GM06990 (cell line): ENCODE measurements around the gene DPP10.

Source experiments
- DNase-seq: peaks from one replicate; pipeline ENCODE4 v3.0.0-alpha.2; 2011; ENCODE audit not compliant: insufficient read length; ENCODE audit errors: extremely low read depth
- H3K27me3 ChIP-seq: replicated peaks from 2 replicates; pipeline ENCODE4 v1.6.0; 2011; ENCODE audit warnings: low read length; ENCODE audit not compliant: control insufficient read depth, insufficient read depth
- H3K36me3 ChIP-seq: 2 replicates; pipeline ENCODE4 v1.5.1; 2011; ENCODE audit warnings: low read length; ENCODE audit not compliant: control insufficient read depth, insufficient read depth
- H3K4me3 ChIP-seq: replicated peaks from 2 replicates; pipeline ENCODE4 v1.5.1; 2011; ENCODE audit warnings: low read depth, mild to moderate bottlenecking, control low read depth, low read length
- TF ChIP-seq, protein P1 (sequence below): IDR thresholded peaks from 2 replicates; pipeline ENCODE4 v1.5.1; 2011; ENCODE audit warnings: low read length, control low read depth, mild to moderate bottlenecking, inconsistent platforms; ENCODE audit not compliant: insufficient read depth, poor library complexity, severe bottlenecking

DPP10 gene

DNA sequence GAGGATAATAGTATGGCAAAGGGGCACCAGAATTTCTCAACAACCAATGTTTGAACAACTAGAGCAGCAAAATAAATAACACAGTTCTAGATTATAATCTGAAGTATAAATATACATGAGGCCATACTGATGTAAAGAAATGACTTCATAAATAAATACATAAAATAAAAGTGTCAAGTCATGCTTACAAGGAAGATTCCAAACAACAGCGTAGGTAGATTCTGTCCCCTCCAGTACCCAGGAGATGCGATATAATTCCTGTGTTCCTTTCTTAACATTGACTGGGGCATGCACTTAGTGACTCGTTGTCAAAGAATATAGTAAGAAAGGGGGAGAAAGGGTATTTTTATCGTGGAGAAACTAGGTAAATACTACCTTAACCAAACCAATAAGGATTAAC lies 355.1 kb downstream of the DPP10 start:
- DNase-seq: no peak
- Histone ChIP-seq H3K36me3 (no peaks in the 10 kb centered on the region), H3K27me3 (no peaks in the 10 kb centered on the region), H3K4me3 (no peak overlapping the region)
- TF ChIP-seq, protein P1, sequence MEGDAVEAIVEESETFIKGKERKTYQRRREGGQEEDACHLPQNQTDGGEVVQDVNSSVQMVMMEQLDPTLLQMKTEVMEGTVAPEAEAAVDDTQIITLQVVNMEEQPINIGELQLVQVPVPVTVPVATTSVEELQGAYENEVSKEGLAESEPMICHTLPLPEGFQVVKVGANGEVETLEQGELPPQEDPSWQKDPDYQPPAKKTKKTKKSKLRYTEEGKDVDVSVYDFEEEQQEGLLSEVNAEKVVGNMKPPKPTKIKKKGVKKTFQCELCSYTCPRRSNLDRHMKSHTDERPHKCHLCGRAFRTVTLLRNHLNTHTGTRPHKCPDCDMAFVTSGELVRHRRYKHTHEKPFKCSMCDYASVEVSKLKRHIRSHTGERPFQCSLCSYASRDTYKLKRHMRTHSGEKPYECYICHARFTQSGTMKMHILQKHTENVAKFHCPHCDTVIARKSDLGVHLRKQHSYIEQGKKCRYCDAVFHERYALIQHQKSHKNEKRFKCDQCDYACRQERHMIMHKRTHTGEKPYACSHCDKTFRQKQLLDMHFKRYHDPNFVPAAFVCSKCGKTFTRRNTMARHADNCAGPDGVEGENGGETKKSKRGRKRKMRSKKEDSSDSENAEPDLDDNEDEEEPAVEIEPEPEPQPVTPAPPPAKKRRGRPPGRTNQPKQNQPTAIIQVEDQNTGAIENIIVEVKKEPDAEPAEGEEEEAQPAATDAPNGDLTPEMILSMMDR: no peak

DNA sequence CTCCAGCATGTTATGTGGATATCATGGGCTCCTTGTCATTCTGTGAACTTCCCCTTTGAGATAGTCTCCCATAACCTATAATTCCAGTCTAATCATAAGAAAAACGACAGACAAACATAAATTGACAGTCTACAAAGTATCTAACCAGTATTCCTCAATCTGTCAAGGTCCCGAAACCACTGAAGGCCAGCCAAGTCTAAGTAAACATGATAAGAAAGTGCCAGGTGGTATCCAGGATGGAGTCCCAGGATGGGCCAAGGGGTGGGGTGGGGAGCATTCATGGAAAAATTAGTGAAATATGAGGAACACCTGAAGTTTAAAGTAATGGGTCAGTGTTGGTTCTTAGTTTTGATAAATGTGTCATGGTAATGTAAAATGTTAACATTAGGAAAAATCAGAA lies 355.5 kb downstream of the DPP10 start:
- no peak overlapping the region for H3K4me3 ChIP-seq
- DNase-seq: no peak
- no peaks in the 10 kb centered on the region for H3K36me3 ChIP-seq
- no peaks in the 10 kb centered on the region for H3K27me3 ChIP-seq
- TF ChIP-seq, protein P1: no peak

DNA sequence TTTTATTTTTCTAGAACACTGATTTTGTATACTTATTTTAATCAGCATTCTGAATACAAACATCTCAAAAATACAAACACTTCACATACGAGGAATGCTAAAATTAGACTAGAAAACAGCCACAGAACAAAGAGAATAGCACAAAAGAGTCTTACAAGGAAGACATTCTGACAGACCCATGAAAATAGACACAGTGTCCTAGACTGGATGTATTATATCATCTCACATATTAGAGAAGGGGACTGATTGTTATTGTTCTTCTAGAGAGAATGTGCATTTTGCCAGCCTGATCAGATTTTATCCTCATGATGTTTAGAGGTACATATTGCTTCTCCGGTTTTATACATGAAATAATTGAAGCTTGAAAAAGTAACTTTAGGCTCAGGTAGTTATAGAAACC lies 357.9 kb downstream of the DPP10 start:
- no peak for DNase-seq
- no peaks in the 10 kb centered on the region for H3K36me3 ChIP-seq
- no peaks in the 10 kb centered on the region for H3K27me3 ChIP-seq
- H3K4me3 ChIP-seq: no peak overlapping the region
- TF ChIP-seq, protein P1: no peak

DNA sequence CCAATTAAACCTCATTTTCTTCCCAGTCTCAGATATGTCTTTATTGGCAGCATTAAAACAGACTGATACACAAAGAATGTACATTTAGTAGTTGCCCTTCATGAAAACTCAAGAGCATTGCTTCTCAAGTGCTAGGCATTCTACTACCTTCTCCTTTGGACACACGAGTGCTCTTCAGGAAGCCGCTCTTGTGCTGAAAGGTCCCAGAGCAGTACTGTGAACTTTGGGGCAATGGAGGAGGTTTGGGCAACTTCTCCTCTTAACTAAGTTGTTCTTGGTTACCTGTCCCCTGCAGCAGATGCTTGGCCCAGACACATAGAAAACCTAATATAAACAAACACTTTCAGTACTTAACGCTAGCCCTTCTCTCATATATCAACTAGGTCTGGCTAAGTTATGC lies 362.8 kb downstream of the DPP10 start:
- DNase-seq: no peak
- TF ChIP-seq, protein P1: no peak
- Histone ChIP-seq H3K27me3 (no peaks in the 10 kb centered on the region), H3K4me3 (no peak overlapping the region), H3K36me3 (no peaks in the 10 kb centered on the region)

DNA sequence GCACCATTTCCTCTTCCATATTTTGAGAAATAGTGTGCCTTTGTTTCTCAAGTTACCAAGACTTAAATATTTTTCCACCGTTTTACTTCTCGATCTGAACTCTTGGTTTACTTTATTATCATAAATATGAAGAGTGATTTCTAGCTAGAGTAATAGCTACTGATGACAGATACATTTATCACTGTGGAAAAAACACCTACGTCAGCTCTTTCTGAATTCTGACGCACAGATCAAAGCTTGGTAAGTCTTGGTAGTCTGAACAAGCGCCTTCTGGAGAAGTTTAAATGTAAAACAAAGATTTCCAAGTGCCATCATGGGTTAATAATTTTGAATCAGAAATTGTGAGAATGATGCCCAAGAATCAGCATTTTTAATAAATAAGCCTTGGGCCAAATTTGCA lies 367.7 kb downstream of the DPP10 start:
- TF ChIP-seq, protein P1: no peak
- H3K36me3 ChIP-seq: no peaks in the 10 kb centered on the region
- H3K4me3 ChIP-seq: no peak overlapping the region
- H3K27me3 ChIP-seq: no peaks in the 10 kb centered on the region
- DNase-seq: no peak

DNA sequence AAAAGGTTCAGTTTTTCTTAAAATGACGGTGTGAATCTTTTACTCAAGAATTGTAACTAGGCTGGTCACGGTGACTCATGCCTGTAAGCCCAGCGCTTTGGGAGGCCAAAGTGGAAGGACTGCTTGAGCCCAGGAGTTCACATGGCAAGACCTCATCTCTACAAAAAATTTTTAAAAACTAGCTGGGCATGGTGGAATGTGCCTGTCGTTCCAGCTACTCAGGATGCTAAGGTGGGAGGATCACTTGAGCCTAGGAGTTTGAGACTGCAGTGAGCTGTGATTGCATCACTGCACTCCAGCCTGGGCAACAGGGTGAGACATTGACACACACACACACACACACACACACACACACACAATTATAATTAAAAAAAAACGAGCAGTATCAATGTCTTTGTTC lies 369.8 kb downstream of the DPP10 start:
- H3K27me3 ChIP-seq: no peaks in the 10 kb centered on the region
- TF ChIP-seq, protein P1: no peak
- DNase-seq: no peak
- H3K36me3 ChIP-seq: no peaks in the 10 kb centered on the region
- H3K4me3 ChIP-seq: no peak overlapping the region
